HG02943 (cell line): ENCODE data around the gene USP25.

ENCODE experiments used
- ATAC-seq: cut with Tn5 transposase; IDR thresholded peaks from one replicate; pipeline ENCODE4 v1.9.1; 2021; ENCODE audit warnings: mild to moderate bottlenecking, low read depth, moderate library complexity; ENCODE audit not compliant: unreplicated experiment

Gene USP25, protein sequence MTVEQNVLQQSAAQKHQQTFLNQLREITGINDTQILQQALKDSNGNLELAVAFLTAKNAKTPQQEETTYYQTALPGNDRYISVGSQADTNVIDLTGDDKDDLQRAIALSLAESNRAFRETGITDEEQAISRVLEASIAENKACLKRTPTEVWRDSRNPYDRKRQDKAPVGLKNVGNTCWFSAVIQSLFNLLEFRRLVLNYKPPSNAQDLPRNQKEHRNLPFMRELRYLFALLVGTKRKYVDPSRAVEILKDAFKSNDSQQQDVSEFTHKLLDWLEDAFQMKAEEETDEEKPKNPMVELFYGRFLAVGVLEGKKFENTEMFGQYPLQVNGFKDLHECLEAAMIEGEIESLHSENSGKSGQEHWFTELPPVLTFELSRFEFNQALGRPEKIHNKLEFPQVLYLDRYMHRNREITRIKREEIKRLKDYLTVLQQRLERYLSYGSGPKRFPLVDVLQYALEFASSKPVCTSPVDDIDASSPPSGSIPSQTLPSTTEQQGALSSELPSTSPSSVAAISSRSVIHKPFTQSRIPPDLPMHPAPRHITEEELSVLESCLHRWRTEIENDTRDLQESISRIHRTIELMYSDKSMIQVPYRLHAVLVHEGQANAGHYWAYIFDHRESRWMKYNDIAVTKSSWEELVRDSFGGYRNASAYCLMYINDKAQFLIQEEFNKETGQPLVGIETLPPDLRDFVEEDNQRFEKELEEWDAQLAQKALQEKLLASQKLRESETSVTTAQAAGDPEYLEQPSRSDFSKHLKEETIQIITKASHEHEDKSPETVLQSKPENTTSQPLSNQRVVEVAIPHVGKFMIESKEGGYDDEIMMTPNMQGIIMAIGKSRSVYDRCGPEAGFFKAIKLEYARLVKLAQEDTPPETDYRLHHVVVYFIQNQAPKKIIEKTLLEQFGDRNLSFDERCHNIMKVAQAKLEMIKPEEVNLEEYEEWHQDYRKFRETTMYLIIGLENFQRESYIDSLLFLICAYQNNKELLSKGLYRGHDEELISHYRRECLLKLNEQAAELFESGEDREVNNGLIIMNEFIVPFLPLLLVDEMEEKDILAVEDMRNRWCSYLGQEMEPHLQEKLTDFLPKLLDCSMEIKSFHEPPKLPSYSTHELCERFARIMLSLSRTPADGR

DNA sequence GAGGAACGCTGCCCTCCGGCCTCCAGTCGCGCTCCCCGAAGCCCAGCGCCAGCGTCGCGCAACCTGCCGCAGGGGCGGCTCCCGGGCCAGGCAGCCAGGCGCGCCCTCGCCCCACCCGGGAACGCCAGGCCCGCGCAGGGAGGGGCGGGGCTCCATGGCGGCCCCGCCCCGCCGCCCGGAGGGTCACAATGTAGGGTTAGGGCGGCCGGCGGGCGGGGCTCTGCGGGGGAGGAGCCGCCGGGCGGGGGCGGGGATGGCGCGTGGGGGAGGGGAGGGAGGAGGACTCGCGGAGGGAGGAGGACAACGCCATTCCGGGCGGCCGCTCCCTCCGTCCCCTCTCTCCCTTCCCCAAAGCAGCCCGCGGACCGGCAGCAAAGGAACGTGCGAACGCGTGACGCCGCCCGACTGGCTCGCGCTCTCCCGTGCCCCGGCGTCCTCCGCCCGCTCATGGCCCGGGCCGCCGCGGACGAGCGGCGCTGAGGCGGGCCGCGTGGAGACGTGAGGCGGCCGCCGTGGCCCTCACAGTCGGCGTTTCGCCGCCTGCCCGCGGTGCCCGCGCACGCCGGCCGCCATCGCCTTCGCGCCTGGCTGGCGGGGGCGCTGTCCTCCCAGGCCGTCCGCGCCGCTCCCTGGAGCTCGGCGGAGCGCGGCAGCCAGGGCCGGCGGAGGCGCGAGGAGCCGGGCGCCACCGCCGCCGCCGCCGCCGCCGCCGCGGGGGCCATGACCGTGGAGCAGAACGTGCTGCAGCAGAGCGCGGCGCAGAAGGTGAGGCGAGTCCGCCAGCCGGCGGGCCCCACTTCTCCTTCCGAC, at the start of gene USP25:
USP25 (plus strand) TSS at position 309 of the 810 bp plus-strand sequence; CDS start at position 721, 412 bp downstream.
- ATAC-seq: peak; percentile 52

DNA sequence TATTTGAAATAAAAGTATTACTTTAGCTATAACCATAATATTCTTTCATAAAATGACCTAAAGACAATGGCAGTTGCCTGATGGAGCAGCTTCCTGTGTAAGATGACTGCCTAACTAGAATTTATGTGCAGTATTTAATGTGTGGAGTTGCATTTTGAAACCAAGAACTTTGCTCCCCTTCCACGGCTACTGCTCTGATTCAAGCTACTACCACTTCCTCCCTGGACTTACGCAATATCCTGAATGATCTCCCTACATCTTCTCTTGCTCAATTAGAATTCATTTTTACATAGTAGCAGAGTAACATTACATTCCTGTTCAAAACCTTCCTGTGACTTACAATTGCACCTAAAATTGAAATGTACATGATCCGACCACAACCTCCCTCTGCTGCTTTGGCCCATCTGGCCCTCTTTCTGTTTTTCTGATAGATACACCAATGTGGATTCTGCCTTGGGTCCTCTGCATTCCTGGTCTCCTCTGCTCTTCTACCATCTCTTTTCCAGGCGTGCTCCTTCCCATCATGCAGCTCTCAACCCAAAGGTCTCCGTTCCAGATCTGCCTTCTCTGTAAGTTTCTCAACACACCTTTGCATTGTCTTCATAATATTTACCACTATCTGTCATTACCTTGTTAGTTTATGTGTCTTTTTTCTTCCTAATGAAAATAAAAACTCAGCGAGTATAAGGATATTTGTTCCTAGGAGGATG, 47.4 kb upstream of the USP25 start:
- ATAC-seq: no peak

DNA sequence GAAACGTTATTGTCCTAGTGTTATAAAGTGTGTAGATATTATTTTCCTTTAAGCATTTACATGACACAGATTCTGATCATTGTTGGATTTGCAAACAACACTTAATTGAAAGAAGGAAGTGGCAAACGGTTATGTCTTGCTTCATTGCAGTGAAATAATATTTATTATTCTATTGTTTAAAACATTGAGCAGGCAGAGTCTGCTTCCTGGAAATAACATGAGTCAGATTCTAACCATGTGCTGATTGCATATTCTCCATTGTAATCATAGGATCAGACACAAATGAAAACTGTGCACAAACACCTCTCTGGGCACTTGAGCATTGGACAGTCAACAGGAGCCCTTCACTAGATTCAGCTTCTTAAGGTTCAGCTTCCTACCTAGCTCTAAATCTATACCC, 46.8 kb upstream of the USP25 start:
- no peak for ATAC-seq

DNA sequence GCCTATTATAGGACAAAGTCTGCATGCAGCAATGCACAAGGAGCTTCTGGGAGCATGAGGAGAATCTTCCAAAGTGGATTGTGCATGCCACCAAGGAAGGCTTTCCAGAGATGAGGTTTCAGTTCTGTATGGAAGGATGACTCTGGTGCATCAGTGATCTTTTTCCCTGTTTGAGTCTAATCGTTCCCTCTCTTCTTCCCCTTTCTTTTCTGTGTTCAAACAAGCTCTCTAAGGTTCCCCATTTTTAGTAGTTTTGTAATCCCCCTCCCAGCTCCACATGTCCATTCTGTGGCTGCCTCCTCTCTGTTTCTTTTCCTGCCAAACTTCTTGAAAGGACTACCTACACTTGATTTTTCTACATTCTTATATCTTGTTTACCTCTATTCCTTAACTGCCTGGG, 43.3 kb upstream of the USP25 start:
- no peak for ATAC-seq

DNA sequence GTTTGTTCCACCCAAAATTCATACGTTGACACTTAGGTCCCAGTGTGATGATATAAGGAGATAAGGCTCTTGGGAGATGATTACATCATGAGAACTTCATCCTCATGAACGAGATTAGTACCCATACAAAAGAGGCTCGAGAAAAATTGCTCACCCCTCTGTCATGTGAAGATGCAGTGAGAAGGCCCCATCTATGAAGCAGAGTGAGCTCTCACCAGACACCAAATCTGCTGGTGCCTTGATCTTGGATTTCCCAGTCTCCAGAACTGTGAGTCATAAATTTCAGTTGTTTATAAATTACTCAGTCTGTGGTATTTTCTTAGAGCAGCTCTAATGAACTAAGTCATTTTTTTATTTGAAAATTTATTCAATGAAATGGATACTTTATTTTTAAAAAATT, 42.6 kb upstream of the USP25 start:
- no peak for ATAC-seq

DNA sequence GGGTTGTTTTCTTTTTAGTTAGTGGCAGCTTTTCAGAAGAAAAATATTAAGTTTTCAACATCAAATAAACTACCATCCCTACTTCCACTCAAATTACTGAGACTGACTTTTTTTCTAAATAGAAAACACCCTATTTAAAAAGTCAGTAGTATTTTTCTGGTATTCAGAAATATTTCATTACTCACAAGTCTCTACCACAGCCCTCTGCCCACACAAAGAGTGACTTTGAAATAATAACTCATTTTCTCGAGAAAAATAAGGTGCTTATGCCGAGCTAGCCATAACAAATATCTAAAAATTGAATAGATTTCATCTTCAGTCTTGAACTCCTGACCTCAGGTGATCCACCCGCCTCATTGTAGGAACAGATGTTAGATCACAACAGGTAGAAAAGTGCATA, 41.8 kb upstream of the USP25 start:
- no peak for ATAC-seq

DNA sequence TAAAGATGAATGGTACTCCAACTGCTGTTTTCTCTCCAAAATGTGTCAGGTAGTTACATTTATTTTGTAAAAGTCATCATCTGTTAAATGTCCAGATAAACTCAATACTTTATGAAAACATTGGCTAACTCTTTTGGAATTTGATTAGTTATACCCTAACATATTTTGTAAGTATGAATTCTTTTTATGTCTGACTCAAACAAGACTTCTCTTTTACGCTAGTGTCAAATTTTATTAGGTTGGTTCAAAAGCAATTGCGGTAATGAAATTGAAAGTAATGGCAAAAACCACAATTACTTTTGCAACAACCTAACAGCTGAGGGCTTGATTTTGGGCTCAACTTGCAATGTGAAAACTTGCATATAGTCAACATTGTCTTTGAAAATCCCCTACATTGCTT, 41.0 kb upstream of the USP25 start:
- no peak for ATAC-seq

DNA sequence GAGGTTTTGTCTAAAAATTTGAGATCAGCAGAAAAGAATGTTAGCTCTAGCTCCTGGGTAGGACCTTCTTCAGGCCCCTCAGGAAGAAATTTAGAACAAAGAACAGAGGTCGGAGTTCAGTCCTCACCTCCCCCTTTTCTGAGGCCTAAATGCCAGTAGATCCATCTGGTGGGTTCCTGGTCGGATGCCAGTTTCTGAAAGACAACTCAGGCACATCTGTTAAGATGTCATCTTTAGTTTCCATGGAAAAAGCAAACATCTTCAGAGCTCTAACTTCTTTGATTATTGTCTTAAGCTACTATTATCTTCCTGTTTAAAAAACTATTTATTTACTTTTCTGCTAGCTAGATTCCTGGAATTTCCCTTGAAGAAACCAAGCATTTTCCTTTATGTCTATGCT, 37.1 kb upstream of the USP25 start:
- ATAC-seq: no peak

DNA sequence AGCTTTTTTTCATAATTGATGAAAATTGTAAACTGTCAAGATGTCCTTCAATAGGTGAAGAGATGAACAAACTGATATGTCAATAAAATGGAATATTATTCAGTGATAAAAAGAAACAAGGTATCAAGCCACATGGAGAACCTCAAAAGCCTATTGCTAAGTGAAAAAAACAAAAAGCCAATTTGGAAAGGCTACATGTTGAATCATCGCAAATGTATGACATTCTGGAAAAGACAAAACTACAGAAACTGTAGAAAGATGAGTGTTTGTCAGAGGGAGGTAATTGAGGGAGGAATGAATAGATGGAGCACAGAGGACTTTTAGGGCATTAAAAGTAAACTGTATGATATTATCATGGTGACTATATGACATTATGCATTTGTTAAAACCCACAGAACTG, 34.5 kb upstream of the USP25 start:
- no peak for ATAC-seq

DNA sequence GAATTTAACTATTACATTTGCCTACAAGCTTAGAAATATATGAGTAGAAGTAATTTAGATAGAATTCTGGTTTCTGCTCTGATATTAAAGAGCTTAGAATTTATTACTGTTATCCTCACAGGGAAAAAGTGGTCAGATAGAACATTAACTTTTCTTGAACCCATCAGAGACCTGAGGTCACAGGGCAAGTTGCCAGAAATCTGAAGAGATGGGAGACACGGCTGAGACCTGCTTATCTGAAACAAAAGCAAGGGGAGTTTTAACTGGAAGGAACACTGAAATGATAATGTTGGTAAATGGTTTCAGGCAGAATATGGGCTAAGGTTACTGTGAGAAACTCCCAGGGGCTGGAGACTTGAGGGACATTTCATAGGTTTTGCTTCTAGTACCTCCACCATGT, 28.0 kb upstream of the USP25 start:
- ATAC-seq: no peak

DNA sequence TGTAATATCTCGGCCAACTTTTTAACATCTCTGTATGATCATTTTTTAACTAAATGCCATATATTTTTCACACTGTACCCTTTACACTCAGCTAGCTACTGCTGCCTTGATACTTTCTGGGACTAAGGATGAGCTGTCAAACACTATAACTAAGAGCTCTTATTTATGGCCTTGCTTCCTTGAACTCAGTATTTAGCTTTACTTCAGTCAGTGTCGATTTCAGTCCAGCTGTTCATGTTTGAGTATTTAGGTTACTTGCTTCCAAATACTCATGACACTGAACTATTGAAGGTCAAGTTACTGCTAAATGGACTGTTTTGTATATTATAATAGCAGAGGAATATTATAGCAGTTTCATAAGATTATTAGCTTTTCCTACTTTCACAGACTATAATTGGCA, 25.9 kb upstream of the USP25 start:
- ATAC-seq: no peak

DNA sequence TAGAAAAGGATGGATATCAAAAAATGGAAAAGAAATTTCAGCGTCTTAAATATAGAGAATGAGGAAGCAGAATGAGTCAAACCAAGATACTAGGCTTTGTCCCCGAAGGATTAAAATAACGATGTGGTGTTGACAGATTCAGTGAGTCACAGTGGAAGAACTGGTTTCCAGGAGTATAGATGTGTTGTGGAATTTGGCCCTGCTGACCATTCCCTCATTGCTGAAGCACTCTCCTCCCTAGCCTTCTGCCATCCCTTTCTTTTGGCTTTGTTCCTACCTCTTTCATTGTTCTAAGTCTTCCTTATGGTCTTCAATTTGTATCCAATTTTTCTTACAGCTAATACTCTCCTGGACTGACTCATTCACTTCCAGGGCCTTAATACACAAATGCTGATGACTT, 23.1 kb upstream of the USP25 start:
- ATAC-seq: no peak

DNA sequence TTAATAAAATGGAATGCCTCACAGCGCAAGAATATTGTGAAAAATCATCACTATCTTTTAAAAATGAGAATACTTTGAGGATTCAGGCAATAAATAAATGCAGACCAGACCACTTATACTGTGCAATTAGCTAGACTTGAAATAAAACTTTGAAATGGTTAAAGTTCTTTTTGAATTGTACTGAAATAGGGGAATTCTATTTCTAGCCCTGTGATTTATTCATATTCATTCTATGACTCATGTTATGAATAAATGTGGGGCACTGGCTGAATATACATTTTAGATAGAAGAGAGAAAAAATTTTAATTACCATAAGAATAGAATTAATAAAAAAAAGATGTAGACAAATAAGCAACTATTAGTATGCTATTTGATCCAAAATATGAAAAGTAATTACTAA, 16.4 kb upstream of the USP25 start:
- no peak for ATAC-seq

DNA sequence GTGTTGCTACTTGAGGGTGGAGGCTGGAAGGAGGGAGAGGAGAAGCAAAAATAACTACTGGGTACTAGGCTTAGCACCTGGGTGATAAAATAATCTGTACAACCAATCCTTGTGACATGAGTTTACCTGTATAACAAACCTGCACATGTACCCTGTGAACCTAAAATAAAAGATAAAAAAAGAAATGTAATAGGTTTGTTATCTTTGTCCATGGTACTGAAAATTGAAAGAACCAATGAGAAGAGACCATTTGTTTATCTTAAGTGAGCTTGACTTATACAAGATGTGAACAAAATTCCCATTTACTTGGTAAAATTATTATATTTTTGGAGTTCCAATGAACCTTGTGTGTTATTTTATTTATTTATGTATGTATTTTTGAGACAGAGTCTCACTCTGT, 11.1 kb upstream of the USP25 start:
- no peak for ATAC-seq

DNA sequence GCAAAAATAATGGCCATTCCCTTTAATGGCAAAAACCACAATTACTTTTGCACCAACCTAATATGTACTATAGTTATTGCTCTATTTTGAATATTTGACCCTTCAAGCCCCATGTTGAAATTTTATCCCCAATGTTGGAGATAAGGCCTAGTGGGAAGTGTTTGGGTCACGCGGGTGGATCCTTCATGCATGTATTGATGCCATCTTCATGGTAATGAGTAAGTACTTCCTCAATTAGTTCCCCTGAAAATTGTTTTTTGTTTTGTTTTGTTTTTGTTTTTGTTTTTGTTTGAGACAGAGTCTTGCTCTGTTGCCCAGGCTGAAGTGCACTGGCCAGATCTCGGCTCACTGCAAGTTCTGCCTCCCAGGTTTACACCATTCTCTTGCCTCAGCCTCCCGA, 9.8 kb upstream of the USP25 start:
- ATAC-seq: no peak

DNA sequence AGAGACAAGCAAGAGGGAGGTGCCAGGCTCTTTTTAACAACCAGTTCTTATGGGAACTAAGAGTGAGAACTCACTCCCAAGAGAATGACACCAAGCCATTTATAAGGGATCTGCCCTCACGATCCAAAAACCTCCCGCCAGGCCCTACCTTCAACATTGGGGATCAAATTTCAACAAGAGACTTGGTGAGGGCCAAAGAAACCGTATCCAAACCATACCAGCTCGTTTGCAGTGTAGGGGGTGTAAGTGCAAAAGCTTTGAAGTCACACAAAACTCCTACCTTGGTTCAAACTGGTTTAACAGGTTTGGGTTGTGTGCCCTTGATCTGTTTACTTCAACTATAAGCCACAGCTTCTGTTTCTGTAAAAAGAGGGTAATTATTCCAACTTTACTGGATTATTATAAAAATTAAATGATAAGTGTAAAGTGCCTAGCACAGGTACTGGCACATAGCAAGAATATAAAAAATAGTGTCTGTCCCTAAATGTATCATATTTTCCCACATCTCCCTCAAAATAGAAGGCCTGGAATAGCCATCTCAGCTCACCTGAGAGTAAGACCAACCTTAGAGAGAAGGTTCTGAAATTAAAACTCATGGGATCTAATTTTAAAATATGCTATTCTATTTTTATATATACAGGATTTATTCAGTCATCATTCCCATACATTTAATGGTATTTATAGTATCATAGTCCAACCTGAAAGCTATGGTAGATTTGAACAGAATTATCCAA, 7.0 kb upstream of the USP25 start:
- ATAC-seq: no peak

DNA sequence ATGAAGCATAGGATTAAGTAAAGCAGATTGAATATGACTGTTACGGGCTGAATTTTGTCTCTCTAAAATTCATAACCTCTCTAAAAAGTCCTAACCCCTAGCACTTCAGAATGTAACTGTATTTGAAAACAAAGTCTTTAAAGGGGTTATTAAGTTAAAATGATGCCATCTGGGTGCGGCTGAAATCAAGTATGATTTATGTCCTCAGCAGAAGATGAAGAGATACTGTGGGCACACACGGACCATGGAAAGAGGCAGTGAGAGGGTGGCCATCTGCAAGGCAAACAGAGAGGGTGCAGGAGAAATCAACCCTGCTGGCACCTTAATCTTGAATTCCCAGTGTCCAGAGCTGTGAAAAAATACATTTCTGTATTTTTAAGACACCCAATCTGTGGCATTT, 3.8 kb upstream of the USP25 start:
- ATAC-seq: no peak

DNA sequence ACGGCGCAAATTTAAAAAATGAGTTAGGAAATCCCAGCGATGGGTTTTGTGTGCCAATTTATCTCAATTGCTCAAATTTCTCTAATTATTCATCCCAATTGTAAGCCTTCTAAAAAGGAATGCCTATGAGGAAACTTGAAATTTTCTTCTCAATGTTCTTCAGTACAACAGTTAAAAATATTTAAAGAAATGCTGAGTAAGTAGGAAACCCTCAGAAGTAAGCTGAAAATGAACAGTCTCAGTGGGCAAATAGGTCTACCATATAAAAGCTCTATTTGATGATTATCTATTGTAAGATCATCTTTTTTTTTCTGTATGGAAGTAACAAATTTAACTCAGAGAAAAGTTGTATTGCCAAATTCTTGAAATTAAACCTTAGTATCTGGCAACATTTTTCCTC, 1.7 kb upstream of the USP25 start:
- no peak for ATAC-seq

DNA sequence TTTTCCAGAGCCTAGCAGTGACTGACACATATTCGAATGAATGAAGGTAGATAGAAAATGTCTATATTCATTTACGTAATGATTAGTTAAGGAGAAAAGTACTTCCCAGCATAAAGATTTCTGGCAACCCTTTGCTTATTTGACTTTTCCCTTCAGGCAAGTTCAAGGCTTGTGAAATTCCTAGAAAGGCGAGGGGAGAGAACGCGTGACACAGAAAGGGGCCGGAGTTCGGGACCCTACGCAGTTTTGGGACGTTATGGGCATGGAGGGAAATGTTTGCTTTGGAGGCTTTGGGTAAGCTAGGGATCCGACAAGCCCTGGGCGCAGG, 472 bp upstream of the USP25 start:
- no peak for ATAC-seq
